GM19468 (cell line): ENCODE results near the gene CACHD1.

ENCODE experiments used
- ATAC-seq: cut with Tn5 transposase; IDR thresholded peaks from one replicate; pipeline ENCODE4 v1.9.1; 2021; ENCODE audit warnings: mild to moderate bottlenecking, moderate library complexity, moderate number of reproducible peaks; ENCODE audit not compliant: unreplicated experiment; ENCODE audit errors: extremely low read depth

Gene CACHD1

GRCh38 chr1:64542118-64542517 is 72.2 kb downstream of the CACHD1 start:
- no peak for ATAC-seq

- ATAC-seq, result no peak
Observed at GRCh38 chr1:64543831-64544230, 73.9 kb downstream of the CACHD1 start.

- ATAC-seq, result no peak
Observed at GRCh38 chr1:64545118-64545843, 75.4 kb downstream of the CACHD1 start.

GRCh38 chr1:64546013-64546412 is 76.1 kb downstream of the CACHD1 start:
- no peak for ATAC-seq

GRCh38 chr1:64549464-64550239 is 79.7 kb downstream of the CACHD1 start:
- no peak for ATAC-seq

GRCh38 chr1:64550510-64550909 is 80.6 kb downstream of the CACHD1 start:
- no peak for ATAC-seq

GRCh38 chr1:64550946-64551605 is 81.1 kb downstream of the CACHD1 start:
- no peak for ATAC-seq

- no peak for ATAC-seq
Observed at GRCh38 chr1:64553285-64553684, 83.4 kb downstream of the CACHD1 start.

GRCh38 chr1:64555947-64556346 is 86.0 kb downstream of the CACHD1 start:
- no peak for ATAC-seq

- ATAC-seq, result no peak
Observed at GRCh38 chr1:64561993-64562392, 92.1 kb downstream of the CACHD1 start.

GRCh38 chr1:64563958-64564565 is 94.1 kb downstream of the CACHD1 start:
- ATAC-seq, result no peak

- ATAC-seq, result no peak
Observed at GRCh38 chr1:64564891-64565290, 95.0 kb downstream of the CACHD1 start.

- no peak for ATAC-seq
Observed at GRCh38 chr1:64567426-64568170, 97.7 kb downstream of the CACHD1 start.

GRCh38 chr1:64568171-64568450 is 98.2 kb downstream of the CACHD1 start:
- no peak for ATAC-seq

- ATAC-seq, result no peak
Observed at GRCh38 chr1:64569411-64569810, 99.5 kb downstream of the CACHD1 start.

GRCh38 chr1:64570267-64570855 is 100.4 kb downstream of the CACHD1 start:
- ATAC-seq, result no peak

- no peak for ATAC-seq
Observed at GRCh38 chr1:64572222-64572900, 102.4 kb downstream of the CACHD1 start.

GRCh38 chr1:64574301-64574700 is 104.4 kb downstream of the CACHD1 start:
- no peak for ATAC-seq

- no peak for ATAC-seq
Observed at GRCh38 chr1:64575881-64576676, 106.2 kb downstream of the CACHD1 start.
